GM12864 (cell line): ENCODE results near the gene PLVAP.
A peak's percentile ranks its signal among the peaks of the same experiment; 100 is the strongest.

Source experiments
- DNase-seq: peaks from one replicate; pipeline ENCODE4 v3.0.0-alpha.2; 2011; ENCODE audit warnings: low read depth
- H3K4me3 ChIP-seq: 2 replicates; pipeline ENCODE4 v1.5.1; 2011; ENCODE audit warnings: mild to moderate bottlenecking, low read depth, low read length, control low read depth
- TF ChIP-seq, protein P1 (sequence below): IDR thresholded peaks from 2 replicates; pipeline ENCODE4 v1.5.1; 2011; ENCODE audit warnings: low read depth, mild to moderate bottlenecking, moderate library complexity, low read length, control low read depth, inconsistent platforms; ENCODE audit errors: missing control alignments

PLVAP gene

GRCh38 chr19:17303940-17304267 lies 73.2 kb downstream of the PLVAP start:
- H3K4me3 ChIP-seq: no peak overlapping the region; the same call in 1 of the 2 replicates
- DNase-seq: no peak
- TF ChIP-seq, protein P1, sequence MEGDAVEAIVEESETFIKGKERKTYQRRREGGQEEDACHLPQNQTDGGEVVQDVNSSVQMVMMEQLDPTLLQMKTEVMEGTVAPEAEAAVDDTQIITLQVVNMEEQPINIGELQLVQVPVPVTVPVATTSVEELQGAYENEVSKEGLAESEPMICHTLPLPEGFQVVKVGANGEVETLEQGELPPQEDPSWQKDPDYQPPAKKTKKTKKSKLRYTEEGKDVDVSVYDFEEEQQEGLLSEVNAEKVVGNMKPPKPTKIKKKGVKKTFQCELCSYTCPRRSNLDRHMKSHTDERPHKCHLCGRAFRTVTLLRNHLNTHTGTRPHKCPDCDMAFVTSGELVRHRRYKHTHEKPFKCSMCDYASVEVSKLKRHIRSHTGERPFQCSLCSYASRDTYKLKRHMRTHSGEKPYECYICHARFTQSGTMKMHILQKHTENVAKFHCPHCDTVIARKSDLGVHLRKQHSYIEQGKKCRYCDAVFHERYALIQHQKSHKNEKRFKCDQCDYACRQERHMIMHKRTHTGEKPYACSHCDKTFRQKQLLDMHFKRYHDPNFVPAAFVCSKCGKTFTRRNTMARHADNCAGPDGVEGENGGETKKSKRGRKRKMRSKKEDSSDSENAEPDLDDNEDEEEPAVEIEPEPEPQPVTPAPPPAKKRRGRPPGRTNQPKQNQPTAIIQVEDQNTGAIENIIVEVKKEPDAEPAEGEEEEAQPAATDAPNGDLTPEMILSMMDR: no peak

GRCh38 chr19:17303167-17303939 lies 73.8 kb downstream of the PLVAP start, which contains the start of gene ABHD8:
Gene ABHD8, minus strand, starts transcription at chr19:17303425. Its CDS starts 1,809 bp downstream, at chr19:17301616.
- H3K4me3 ChIP-seq: peak within 1 kb of the TSS; percentile 83
- peak; percentile 88 for DNase-seq
- TF ChIP-seq, protein P1: peak; percentile 35

DNA sequence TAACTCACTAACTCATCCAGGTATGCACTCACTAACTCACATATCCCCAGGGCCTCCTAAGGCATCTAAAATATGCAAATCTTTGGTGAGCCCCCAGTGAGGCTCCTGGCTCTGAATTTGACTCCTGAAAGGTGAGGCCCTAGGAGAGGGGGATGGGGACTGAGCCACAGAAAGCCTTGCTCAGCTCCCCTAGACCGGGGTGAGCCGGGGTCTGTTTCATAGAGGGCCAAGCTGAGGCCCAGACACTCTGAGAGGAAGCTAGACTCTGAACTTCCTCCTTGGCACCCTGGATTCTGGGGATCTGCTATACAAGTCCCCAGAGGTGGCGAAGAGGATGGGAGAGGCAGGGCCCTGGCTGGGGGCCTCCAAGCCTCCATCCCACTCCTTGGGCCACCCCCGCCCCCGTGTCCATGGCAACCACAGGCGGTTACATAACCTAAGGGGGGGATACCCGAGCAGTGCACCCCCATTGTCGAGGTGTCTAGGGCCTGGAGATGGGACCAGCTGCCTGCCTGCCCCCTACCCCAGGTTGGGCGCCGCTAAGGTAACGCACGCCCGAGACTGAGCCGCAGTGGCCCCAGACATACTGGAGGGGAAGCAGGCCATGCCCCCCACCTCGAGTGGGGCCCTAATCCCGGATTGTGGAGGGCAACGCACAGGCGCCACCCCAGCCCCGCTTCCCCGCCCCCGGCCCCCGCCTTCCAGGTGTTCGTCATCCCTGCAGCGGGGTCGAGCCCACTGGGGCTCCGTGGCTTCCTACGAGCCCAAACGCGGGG lies 74.6 kb downstream of the PLVAP start:
- DNase-seq: no peak
- H3K4me3 ChIP-seq: peak overlapping the region; percentile 83
- TF ChIP-seq, protein P1: no peak
